Stimulated activated CD8-positive, alpha-beta memory T cell treated with anti-CD3 and anti-CD28 coated beads, Interleukin-4, amount 100 ng/mL, for 24 hours (primary cell): ENCODE measurements around the gene PODNL1.
"Not testable (repeated sequence)": the region's sequence is repeated elsewhere in the genome, so short reads cannot be mapped to it uniquely, and the experiment has no call there.

Source experiments
- DNase-seq: peaks from one replicate; pipeline ENCODE4 v3.0.0-alpha.2; 2020; ENCODE audit warnings: low read depth

The PODNL1 gene

DNA sequence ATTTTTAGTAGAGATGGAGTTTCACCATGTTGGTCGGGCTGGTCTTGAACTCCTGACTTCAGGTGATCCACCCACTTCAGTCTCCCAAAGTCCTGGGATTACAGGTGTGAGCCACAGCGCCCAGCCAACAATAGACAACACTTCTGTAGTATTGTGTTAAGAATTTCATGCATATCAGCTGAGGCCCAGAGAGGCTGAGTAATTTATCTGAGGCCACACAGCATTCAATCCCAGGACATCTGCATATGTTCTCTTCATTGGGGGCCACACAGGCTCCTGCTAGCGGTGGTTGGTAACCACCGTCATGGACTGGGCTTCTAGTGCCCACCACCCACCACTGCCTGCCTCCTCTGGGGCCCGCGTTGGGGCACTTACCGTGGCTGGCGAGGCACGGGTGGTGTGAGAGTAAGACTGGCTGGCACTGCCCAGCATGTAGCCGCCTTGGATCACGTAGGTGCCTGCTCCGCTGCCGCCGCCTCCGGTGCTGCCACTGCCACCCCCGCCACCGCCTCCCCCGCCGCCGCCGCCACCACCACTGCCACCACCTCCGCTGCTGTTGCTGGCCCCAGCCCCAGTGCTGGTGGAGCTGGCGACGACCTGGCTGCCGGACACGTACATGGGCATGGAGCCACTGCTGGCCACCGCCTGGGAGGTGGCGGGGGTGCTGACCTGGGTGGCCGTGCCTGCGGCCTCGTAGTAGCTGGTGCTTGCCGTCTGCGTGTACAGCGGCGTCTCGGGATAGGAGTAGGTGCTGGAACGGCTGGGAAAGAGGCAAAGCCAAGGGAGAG, 34.3 kb upstream of the PODNL1 start:
- DNase-seq, result no peak

DNA sequence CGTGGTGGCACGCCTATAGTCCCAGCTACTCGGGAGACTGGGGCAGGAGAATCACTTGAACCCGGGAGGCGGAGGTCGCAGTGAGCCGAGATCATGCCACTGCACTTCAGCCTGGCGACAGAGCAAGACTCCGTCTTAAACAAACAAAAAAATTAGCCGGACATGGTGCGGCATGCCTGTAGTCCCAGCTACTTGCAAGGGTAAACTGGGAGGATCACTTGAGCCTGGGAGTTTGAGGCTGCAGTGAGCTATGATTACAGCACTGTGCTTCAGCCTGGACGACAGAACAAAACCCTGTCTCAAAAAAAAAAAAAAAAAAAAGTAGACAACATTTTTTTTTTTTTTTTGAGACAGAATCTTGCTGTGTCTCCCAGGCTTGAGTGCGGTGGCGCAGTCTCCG, 33.7 kb upstream of the PODNL1 start:
- not testable (repeated sequence) for DNase-seq

DNA sequence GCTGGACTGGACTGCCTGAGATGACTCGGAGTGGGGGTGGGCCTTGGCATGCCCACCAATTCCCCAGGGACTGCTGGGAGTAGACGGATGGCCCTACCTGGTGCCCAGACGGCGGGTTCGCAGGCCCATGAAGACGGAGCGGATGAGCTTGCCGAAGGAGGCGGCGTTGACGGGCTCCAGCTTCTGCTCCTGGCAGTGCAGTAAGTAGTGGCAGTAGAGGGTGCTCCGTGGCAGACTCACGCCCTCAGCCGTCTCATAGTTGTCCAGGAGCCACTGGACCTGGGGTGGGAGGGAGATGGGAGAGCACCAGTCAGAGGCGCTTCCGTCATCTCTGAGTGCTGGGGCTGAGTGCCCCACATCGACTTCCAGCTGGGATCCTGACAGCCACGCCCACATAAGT, 31.7 kb upstream of the PODNL1 start:
- no peak for DNase-seq

DNA sequence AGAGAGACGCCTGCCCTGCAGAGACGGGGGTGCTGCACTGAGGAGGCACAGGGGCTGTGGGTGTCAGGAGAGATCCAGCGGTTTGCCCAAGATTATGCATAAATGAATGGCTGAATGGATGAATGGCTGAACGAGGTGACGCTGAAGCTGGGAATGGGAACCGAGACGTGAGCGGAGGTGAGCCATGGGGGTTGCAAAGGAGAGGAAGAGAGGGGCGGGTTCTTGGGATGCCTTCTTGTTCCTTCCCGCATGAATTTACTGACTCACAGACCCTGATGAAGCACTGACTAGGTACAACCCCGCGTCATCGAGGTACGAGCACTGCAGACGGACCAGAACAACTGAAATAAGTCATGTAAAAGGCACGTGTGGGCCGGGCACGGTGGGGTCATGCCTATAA, 30.8 kb upstream of the PODNL1 start:
- no peak for DNase-seq

DNA sequence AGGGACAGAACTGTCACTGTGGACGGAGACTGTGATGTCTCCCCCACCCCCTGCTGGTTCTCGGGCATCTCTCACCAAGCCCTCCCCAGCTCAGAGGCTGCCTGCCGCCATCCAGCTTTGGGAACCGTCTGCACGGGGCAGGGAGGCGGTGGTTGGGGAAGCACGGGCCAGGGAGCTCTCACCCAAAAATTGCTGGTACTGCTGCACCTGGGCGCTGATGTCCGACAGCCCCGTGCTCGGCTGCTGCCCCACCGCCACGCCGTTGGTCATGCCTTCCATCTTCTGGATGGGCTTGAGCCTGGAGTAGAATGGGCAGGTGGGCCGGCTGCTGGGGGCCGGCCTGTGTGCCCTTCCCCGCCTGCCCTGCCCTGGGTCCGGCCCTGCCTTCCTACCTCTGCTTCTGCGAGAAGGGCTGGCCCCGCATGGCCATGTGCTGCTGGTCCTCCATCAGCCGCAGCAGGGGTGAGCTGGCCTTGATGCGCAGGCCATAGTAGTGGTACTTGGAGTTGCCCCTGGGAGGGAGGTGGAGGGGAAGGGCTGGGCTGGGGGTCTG, 30.2 kb upstream of the PODNL1 start:
- DNase-seq, result no peak

DNA sequence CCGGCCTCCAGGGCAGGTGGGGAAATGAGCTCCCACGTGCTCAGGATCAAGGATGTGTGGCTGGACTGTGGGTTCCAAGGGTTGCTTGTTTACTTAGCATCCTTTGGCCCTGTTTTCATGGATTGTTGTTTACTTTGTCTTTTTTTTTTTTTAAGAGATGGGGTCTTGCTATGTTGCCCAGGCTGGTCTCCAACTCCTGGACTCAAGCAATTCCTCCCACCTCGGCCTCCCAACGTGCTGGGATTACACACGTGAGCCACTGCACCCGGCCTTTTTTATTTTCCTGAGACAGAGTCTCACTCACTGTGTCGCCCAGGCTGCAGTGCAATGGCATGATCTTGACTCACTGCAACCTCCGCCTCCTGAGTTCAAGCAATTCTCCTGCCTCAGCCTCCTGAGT, 29.0 kb upstream of the PODNL1 start:
- DNase-seq, result not testable (repeated sequence)

DNA sequence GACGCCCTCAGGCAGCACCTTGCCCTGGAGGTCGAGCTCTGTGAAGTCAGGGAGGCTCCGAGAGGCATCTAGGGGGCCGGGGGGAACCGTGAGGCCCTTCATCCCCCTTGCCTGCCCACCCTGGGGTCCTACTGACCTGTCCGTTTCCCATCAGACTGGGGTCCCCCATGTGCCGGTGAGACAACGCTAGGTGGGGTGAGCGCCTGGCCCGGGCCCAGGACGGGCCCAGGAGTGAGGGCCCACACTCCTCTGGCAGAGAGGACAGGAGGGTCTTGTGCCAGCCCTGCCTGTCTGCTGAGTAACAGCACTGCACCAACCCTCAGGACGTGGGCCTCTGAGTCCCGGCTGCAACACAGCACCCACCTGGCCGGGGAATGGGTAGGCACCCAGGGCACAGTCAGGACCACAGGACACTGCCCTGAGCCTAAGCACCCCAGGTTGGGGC, 28.5 kb upstream of the PODNL1 start:
- DNase-seq, result no peak

DNA sequence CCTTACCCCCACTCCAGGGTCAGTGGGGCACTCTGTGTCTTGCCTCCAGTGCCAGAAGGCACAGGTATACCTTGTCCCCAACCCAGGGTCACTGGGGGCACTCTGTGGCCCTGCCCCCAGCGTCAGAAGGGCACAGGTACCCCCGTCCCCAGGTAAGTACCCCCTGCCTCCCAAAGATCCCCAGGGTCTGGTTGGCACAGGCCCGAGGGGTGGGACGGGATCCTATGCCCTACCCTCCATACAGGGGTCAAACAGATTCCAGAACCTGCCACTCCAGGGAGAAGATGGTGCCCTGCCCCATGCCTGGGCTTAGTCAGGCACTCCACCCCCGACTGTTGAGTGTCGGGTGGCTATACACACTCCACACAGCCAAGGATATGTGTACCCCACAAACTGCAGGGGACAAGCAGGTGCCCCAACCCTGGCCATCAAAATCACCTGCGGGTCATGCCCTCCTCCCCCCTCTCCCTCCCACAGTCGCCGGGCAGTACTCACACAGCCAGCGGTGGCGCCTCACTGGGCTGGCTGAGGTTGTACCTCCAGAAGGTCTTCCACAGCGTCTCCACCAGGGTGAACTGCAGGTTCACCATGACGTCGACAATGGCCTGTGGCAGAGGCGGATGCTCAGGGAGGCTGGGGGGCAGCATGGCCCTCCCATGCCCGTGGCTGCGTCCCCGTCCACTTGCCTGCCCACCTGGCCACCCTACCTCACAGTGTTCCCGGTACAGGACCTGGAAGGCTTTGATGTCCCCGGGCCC, 27.9 kb upstream of the PODNL1 start:
- DNase-seq, result no peak

DNA sequence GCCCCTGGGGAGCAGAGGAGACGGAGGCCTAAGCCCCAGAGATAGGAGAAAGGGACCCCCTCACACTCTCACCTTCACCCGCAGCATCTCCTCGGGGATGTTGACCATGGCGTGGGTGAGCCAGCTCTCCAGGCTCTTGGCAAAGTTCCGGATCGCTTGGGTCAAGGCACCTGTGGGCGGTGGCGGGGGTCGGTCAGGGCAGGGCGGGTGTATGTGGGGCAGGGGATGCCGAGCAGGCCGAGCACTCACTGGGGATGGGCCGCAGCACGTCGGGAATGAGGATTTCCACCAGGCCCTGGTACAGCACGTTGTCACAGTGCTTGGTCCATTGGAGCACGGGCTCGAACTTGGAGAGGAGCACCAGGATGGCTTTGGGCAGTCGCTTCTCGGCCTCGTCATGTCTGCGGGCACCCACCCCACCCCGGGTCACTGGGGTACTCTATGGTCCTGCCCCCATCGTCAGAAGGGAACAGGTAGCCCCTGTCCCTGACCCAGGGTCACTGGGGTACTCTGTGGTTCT, 27.2 kb upstream of the PODNL1 start:
- no peak for DNase-seq

DNA sequence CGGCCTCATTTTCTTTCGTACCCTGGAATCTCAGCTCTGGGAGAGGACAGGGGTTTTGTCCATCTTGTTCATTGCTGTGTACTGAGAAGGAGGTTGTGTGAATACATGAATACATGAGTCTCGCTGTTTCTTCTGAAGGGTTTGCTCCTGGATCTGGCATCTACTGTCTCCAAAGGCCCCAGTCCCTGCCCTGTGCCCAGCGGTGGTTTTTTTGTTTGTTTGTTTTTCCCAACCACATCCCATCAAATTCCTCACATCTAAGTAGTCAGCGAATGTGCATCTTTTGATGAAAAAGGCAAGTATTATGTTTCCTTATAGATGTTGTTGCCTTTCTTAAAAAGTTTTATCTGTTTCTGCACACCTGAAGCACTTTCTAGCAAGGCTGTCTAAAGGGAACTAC, 26.6 kb upstream of the PODNL1 start:
- DNase-seq, result no peak

DNA sequence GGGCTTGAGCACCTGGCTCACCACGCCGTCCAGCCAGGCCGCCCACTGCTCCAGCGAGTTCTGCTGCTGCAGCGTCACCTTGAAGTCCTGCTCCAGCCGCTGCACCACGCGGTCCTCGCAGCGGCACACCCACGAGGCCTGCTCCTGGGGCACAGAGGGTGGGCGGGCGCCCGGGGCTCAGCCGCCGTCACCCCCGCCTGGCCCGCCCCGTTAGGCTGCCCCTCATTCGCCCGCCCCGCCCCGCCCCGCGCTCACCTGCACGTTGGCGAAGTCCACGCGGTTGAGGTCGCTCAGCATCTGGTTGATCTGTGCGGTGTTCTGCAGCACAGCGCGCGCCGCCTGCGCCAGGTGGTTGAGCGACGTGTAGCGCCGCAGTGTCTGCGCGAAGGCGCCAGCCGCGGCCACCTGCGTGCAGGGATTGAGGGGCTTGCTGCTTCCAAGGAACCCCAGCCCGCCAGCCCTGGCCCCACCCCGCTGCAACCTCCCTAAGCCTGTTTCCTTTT, 25.4 kb upstream of the PODNL1 start:
- no peak for DNase-seq

DNA sequence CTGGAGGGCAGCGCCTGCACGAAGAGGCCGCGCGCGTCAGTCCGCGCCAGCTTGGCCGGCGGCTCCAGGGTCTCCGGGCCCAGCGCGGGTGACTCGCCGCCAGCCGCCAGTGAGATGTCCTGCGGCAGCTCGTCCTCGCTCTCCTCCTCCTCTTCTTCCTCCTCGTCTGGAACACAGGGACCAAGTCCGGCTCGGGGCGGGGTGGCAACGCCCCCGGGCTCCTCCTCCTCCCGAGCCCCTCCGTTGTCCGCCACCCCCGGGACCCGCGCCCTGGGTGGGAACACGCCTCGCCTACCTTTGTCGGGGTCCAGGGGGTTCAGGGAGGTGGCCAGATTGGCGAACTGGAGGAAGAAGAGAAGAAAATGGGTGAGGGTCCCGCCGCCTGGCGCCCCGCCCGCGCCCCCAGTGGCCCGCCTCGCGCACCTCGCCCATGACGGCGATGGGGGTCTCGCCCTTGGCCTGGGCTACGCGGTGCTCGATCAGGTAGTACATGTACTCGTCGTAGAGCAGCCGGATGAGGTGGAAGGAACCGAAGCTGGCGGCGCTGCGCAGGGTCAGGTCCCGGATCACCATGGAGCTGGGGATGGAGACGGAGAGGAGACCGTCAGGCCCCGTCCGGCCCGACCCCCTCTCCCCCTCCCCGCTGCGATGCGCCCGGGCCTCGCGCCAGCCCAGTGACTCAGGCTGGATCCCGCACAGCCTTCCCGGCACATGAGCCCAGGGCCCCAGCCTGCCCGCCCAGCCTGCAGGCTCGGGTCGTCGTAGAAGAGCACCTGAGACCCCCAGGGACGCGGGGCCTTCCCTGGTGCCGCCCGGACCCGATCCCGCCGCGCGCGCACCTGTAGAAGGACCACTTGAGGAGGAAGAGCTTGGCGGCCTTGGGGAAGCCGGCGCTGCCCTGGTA, 24.7 kb upstream of the PODNL1 start:
- no peak for DNase-seq

DNA sequence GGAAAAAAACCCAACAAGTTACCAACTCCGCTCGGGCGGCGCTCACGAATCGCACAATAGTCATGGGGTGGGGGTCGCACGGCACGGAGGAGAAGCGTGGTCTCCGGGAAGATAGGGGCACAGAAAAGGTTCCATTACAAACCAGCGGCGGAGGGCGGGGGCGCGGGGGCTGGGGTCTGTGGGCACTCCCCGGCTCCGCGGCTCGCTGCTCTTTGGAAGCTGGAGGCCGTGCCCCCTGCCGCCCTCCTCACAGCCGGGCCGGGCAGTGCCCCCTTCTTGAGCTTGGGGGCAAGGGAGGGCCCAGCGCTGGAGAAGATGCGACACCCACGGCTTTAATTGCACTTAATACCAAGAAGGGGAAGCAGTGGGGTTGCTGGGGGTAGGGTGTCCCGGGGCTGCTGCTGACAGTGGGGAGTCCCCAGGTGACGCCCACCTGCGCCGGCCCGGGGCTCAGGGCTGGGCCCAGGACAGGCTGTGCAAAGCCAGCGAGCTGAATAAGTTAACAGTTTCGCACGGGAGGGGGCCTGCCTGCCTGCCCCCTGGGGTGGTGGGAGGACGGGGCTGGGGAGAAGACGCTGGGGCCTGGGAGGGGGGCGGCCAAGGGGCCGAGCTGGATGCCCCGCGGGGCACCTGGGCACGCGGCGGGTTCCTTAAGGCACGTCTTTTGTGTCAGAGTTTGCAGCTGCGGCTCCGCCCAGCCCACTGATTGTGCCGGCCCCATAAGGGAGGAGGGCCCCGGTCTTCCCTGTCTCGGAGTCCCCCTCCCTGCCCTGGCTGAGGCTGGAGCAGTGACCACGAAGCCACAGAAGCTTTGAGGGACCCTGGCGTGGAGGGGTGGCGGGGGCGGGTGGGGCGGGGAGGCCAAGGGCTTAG, 23.8 kb upstream of the PODNL1 start:
- no peak for DNase-seq

DNA sequence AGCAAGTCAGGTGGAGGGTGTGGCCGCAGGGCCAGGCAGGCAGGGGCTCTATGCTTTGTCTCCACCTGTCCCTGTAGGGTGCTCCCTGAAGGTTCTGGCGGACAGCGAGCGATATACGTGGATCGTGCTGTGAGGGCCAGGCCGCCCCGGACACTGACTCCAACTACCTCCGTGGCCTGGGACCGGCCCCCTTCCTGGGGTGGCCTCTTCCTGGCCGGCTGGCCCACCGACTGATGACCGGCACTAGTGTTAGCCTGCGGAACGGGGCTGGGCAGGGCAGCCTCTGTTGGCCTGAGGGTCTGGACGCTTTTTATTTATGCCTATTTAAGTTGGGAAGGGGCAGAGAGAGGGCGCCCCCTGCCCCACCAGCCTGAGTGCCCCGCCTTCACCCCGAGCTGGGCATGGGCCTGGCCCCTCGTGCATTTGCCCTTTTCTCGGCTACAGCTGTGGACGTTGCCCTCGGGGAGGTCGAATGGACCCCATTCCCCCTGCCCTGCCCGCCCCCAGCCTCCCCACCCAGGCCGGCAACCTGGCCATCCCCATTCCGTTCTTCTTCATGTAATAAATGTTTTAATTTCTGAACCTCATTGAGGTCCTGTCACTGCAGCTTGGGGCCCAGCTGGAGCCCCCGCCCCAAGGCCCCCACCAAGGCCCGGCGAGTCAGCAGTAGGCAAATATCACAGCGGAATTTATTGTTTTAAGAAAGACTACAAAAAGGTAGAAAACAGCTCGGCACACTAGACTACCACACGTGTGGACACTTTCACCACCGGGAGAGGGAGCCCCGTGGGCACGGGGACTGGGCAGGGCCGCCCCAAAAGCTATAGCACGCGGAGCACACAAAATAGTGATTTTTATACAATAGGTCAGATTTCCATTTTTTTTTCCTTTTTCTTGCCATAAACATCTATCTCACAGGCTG, 22.9 kb upstream of the PODNL1 start:
- no peak for DNase-seq

DNA sequence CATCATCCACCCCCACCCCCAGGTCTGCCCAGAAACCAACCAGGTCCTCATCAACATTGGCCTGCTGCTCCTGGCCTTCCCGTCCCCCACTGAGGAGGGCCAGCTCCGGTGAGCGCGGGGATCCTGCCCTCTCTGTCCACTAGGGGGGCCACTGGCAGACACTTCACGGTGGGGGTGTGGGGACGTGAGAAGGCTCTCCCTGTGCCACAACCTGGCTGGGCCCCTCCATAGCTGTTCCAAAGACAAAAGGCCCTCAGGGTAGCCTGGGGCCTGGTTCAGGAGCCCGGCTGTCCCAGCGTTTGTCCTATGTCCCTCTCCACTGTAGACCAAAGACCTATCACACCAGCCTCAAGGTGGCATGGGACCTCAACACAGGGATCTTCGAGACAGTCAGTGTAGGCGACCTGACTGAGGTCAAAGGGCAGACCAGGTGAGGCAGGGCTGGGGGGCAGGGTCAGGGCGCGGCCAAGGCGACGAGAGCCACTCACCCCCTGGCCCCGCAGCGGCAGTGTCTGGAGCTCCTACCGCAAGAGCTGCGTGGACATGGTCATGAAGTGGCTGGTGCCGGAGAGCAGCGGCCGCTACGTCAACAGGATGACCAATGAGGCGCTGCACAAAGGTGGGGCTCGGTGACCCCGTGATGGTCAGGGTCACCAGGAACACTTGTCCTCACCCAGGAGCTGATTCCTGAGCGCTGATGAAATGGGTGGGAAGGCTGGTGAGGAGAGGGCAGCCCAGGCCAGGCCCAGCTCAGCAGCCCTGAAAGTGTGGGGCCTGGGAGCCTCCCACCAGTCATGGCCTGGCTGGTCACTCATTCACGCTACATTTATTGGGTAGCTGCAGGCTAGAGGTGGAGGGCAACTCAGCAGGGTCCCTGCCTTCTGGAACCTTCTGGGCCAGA, 22.0 kb upstream of the PODNL1 start:
- no peak for DNase-seq

DNA sequence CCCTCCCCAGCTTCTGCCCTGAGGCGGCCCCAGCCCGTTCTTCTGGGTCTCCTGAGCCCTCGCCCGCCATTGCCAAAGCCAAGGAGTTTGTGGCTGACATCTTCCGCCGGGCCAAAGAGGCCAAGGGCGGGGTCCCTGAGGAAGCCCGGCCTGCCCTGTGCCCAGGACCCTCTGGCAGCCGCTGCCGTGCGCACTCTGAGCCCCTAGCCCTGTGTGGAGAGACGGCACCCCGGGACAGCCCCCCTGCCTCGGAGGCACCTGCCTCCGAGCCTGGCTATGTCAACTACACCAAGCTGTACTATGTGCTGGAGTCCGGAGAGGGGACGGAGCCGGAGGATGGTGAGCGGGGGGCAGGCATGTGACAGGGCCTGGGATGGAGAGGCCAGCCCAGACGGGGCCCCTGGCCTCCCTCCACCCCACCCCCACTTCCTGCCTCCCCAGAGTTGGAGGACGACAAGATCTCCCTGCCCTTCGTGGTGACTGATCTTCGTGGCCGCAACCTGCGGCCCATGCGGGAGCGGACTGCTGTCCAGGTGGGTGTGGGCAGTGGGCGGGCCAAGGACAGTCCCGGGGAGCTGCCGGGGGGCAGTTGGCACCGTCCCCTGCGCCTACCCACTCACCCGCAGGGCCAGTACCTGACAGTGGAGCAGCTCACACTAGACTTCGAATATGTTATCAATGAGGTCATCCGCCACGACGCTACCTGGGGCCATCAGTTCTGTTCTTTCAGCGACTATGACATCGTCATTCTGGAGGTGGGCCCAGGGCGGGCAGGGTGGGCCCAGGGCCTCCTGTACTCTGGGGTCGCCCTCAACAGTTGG, 21.1 kb upstream of the PODNL1 start:
- DNase-seq, result no peak

DNA sequence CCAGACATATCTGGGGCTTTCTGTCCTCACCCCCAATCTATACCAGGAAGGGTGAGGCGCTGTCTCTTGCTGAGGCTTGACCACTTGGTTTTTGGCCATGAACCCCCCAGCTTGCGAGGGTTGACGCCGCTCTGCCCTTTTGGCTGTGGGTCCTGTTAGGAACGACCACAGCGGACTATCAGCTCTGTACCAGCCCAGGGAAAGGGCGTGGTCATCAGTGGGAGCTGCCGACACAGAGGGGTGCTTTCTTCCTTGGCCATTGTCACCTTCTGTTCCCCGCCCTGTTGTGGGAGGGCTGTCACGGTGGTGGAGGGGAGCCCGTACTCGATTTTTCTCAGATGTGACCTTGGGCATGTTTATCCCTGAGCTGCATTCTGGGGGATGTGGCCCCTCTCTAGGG, 19.8 kb upstream of the PODNL1 start:
- DNase-seq, result no peak

DNA sequence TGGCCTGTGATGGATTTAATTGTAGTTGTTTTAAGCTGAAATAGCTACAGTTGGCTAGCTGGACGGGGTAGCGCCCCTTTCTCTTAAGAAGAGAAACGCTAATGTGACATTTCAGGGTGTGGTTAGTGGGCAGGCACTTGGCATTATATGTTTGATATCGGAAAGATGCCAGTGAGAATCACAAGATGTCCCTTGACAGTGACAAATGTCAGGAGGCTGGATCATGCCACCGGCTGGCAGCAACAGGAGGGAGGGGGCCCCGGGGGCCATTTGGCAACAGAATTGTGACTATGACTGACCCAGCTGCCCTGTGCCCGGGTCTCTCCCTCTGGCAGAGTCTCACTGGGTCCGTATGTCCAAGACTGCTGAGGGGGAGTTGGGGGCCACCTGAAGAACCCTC, 18.8 kb upstream of the PODNL1 start:
- no peak for DNase-seq
